Prostate gland (tissue), 2 donors: Measurements from ENCODE around the gene FAM114A1.

Experiments
- CTCF ChIP-seq, 4 experiments: fragments of 200-600 bp in 2 of 4; fragments of 450-650 bp in 2 of 4; sonication (generic) in 2 of 4; IDR thresholded peaks; 1 replicate in 3 of 4; 2 replicates in 1 of 4; pipeline ENCODE4 v1.5.1; 2016 to 2019; ENCODE audit warnings: antibody characterized with exemption in 4 of 4, mild to moderate bottlenecking in 2 of 4, moderate library complexity in 2 of 4
- POLR2AphosphoS5 ChIP-seq: sonication (generic); formaldehyde crosslinking; IDR thresholded peaks from one replicate; pipeline ENCODE4 v1.6.1; 2017; ENCODE audit warnings: antibody characterized with exemption

- no peak for TF ChIP-seq CTCF (IDR thresholded peaks at IDR 0.05)
- TF ChIP-seq POLR2AphosphoS5 = peak; percentile 19
These were observed 58.1 kb downstream of the FAM114A1 start for GRCh38 chr4:38925492-38926413.
